MCF 10A (cell line): ENCODE data around the gene NSUN3. TPM values are rescaled to one million over a fixed set of nuclear protein-coding genes. Genes with fewer than 3 reads are reported as not detected.

Experiments
- BruUV-seq: library from RNA; stranded (reverse); fragments of 400-500 nt; replicated peaks from 2 replicates; lab custom pipeline; 2021; lab: Mats Ljungman, UMichigan
- CTCF ChIA-PET: fragments of 300-600 bp; sonication (Branson Sonifier 250); formaldehyde crosslinking; extraction: SDS; loops from one replicate; lab custom pipeline; 2021; ENCODE audit warnings: antibody characterized with exemption, inconsistent platforms; lab: Yijun Ruan, JAX
- POLR2A ChIA-PET: fragments of 300-600, 350-650 bp; sonication (Branson Sonifier 250); formaldehyde crosslinking; extraction: SDS; loops from one replicate; lab custom pipeline; 2020; ENCODE audit warnings: antibody characterized with exemption, inconsistent platforms; lab: Yijun Ruan, JAX
- DNase-seq: peaks from one replicate; pipeline ENCODE4 v3.0.0-alpha.2; 2018; ENCODE audit not compliant: unreplicated experiment
- H3K27ac Mint-ChIP-seq: one replicate; pipeline ENCODE4 v1.8.0; 2022; ENCODE audit warnings: mild to moderate bottlenecking, low read depth, mixed read lengths; ENCODE audit not compliant: unreplicated experiment
- H3K27me3 Mint-ChIP-seq: one replicate; pipeline ENCODE4 v1.8.0; 2022; ENCODE audit warnings: mixed read lengths; ENCODE audit not compliant: insufficient read depth, unreplicated experiment
- H3K36me3 Mint-ChIP-seq: one replicate; pipeline ENCODE4 v1.8.0; 2022; ENCODE audit warnings: mild to moderate bottlenecking, moderate library complexity, mixed read lengths; ENCODE audit not compliant: insufficient read depth, unreplicated experiment
- H3K4me1 Mint-ChIP-seq: one replicate; pipeline ENCODE4 v1.8.0; 2022; ENCODE audit warnings: mixed read lengths; ENCODE audit not compliant: insufficient read depth, unreplicated experiment
- H3K4me3 Mint-ChIP-seq: one replicate; pipeline ENCODE4 v1.8.0; 2022; ENCODE audit warnings: mild to moderate bottlenecking, moderate library complexity, mixed read lengths; ENCODE audit not compliant: unreplicated experiment
- H3K9me3 Mint-ChIP-seq: one replicate; pipeline ENCODE4 v1.8.0; 2022; ENCODE audit warnings: mixed read lengths; ENCODE audit not compliant: unreplicated experiment
- CTCF ChIP-seq: fragments of 200-600 bp; IDR thresholded peaks from one replicate; pipeline ENCODE4 v1.8.0; 2022; ENCODE audit warnings: antibody characterized with exemption, mild to moderate bottlenecking; ENCODE audit not compliant: unreplicated experiment
- intact Hi-C: fragments of 100-400 bp; cut with micrococcal nuclease; formaldehyde crosslinking; loops from 2 replicates; pipeline ENCODE4 v1.14.1; 2022
- total RNA-seq: library from RNA; stranded (reverse); gene quantifications from 2 replicates; pipeline ENCODE4 v1.2.3, GENCODE V29; 2022

Gene NSUN3
- total RNA-seq, 1 experiment from 2014 or later: 13.0 TPM

GRCh38 chr3:94064243-94064860 is 1.5 kb downstream of the NSUN3 start:
- Mint-ChIP-seq H3K27ac (peak overlapping the region; percentile 99), H3K27me3 (no peaks in the 10 kb centered on the region), H3K9me3 (peaks cover 10% of the 10 kb centered on the region), H3K4me3 (peak overlapping the region; percentile 92), H3K4me1 (peaks cover 18% of the 10 kb centered on the region), H3K36me3 (peaks cover 20% of the 10 kb centered on the region)
- CTCF ChIA-PET: interaction anchor here (0.7 to 6.4 kb wide), 4 partner anchors 9 to 65 kb away, joined by 3 to 37 read pairs (median 4); no protein-coding TSS in a partner anchor
- intact Hi-C loops: loop anchor here (10.0 kb wide), 2 partner anchors 190 to 220 kb away; no protein-coding TSS in a partner anchor
- no peak for TF ChIP-seq CTCF
- BruUV-seq: no TSS peak
- POLR2A ChIA-PET: interaction anchor here (2.2 to 3.0 kb wide), 3 partner anchors 14 to 85 kb away, joined by 10 to 11 read pairs (median 11); partner anchors contain the start of gene ARL13B
- DNase-seq: no peak

- no TSS peak for BruUV-seq
- TF ChIP-seq CTCF: no peak
- Mint-ChIP-seq H3K27ac (no peak overlapping the region), H3K27me3 (no peaks in the 10 kb centered on the region), H3K36me3 (peaks cover 20% of the 10 kb centered on the region), H3K4me3 (no peak overlapping the region), H3K4me1 (peaks cover 19% of the 10 kb centered on the region), H3K9me3 (peaks cover 10% of the 10 kb centered on the region)
- ChIA-PET CTCF (interaction anchor here (1.3 to 6.4 kb wide), 3 partner anchors 10 to 62 kb away, joined by 3 to 37 read pairs (median 3); no protein-coding TSS in a partner anchor), POLR2A (interaction anchor here (0.7 kb wide), 1 partner anchor 37 kb away, joined by 3 read pairs; no protein-coding TSS in a partner anchor)
- no peak for DNase-seq
- intact Hi-C loops: loop anchor here (10.0 kb wide), 2 partner anchors 190 to 220 kb away; no protein-coding TSS in a partner anchor
These were observed 2.3 kb downstream of the NSUN3 start for GRCh38 chr3:94065122-94065521.

GRCh38 chr3:94065819-94066480 is 3.1 kb downstream of the NSUN3 start:
- no peak for TF ChIP-seq CTCF
- intact Hi-C loops: loop anchor here (10.0 kb wide), 2 partner anchors 191 to 221 kb away; no protein-coding TSS in a partner anchor
- ChIA-PET POLR2A (interaction anchor here (0.6 to 1.2 kb wide), 3 partner anchors 38 to 659 kb away, joined by 3 read pairs; no protein-coding TSS in a partner anchor), CTCF (interaction anchor here (1.3 to 6.4 kb wide), 3 partner anchors 11 to 63 kb away, joined by 3 to 37 read pairs (median 3); no protein-coding TSS in a partner anchor)
- Mint-ChIP-seq H3K27ac (no peak overlapping the region), H3K4me3 (no peak overlapping the region), H3K9me3 (peaks cover 10% of the 10 kb centered on the region), H3K27me3 (no peaks in the 10 kb centered on the region), H3K36me3 (peaks cover 20% of the 10 kb centered on the region), H3K4me1 (peaks cover 19% of the 10 kb centered on the region)
- BruUV-seq: no TSS peak
- DNase-seq: no peak
